K562 (cell line): Measurements from ENCODE around the gene RBMS3.

Experiments
- CBX3 ChIP-seq, 2 experiments: IDR thresholded peaks; 1 replicate in 1 of 2; 2 replicates in 1 of 2; pipeline ENCODE4 v1.6.1; 2012; ENCODE audit warnings: inconsistent platforms in 2 of 2, low read length in 2 of 2, borderline replicate concordance in 1 of 2, control low read depth in 1 of 2
- LARP7 ChIP-seq: fragments of 450-650 bp; IDR thresholded peaks from 2 replicates; pipeline ENCODE4 v1.6.1; 2016
- MAFK ChIP-seq: IDR thresholded peaks from 2 replicates; pipeline ENCODE4 v1.6.1; 2011; ENCODE audit warnings: low read length, improper control_type of control experiment
- NR2C2 ChIP-seq, 2 experiments: fragments of 200-800 bp in 1 of 2; sonication (Bioruptor generic) in 1 of 2; sonication (generic) in 1 of 2; formaldehyde crosslinking in 1 of 2; IDR thresholded peaks; 2 replicates each; pipeline versions ENCODE4 v1.6.1 to v1.8.0; 2016 to 2022; ENCODE audit warnings: mild to moderate bottlenecking in 1 of 2, missing compliant biosample characterization in 1 of 2, missing genetic modification characterization in 1 of 2, missing genetic modification reagents in 1 of 2
- TF ChIP-seq, protein P1 (sequence below), 3 experiments: IDR thresholded peaks in 2 of 3; conservative IDR thresholded peaks in 1 of 3; 2 replicates each; pipeline ENCODE4 v1.5.1; 2011 to 2012; ENCODE audit warnings: low read length in 3 of 3, mild to moderate bottlenecking in 3 of 3, control low read depth in 2 of 3, improper control_type of control experiment in 1 of 3, inconsistent platforms in 1 of 3, low read depth in 1 of 3, mixed read lengths in 1 of 3, moderate library complexity in 1 of 3; ENCODE audit not compliant: insufficient read depth in 2 of 3
- TF ChIP-seq, protein P2 (sequence below): sonication (generic); formaldehyde crosslinking; IDR thresholded peaks from 2 replicates; pipeline ENCODE4 v1.8.0; 2022; ENCODE audit warnings: mild to moderate bottlenecking, missing genetic modification reagents

- TF ChIP-seq, protein P1, sequence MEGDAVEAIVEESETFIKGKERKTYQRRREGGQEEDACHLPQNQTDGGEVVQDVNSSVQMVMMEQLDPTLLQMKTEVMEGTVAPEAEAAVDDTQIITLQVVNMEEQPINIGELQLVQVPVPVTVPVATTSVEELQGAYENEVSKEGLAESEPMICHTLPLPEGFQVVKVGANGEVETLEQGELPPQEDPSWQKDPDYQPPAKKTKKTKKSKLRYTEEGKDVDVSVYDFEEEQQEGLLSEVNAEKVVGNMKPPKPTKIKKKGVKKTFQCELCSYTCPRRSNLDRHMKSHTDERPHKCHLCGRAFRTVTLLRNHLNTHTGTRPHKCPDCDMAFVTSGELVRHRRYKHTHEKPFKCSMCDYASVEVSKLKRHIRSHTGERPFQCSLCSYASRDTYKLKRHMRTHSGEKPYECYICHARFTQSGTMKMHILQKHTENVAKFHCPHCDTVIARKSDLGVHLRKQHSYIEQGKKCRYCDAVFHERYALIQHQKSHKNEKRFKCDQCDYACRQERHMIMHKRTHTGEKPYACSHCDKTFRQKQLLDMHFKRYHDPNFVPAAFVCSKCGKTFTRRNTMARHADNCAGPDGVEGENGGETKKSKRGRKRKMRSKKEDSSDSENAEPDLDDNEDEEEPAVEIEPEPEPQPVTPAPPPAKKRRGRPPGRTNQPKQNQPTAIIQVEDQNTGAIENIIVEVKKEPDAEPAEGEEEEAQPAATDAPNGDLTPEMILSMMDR (IDR thresholded peaks at IDR 0.05 in 2 of 3, conservative IDR thresholded peaks at IDR 0.05 in 1 of 3; ENCODE audit: insufficient read depth in 2 of 3, low read depth in 1 of 3, low read length in 3 of 3): no peak
- TF ChIP-seq CBX3 (IDR thresholded peaks at IDR 0.05; ENCODE audit: borderline replicate concordance in 1 of 2, low read length in 2 of 2) (no peak), LARP7 (no peak), MAFK (no peak), NR2C2 (CRISPR knock-in tag; IDR thresholded peaks at IDR 0.05) (no peak), NR2C2 (tag; IDR thresholded peaks at IDR 0.05) (no peak)
- TF ChIP-seq, protein P2, sequence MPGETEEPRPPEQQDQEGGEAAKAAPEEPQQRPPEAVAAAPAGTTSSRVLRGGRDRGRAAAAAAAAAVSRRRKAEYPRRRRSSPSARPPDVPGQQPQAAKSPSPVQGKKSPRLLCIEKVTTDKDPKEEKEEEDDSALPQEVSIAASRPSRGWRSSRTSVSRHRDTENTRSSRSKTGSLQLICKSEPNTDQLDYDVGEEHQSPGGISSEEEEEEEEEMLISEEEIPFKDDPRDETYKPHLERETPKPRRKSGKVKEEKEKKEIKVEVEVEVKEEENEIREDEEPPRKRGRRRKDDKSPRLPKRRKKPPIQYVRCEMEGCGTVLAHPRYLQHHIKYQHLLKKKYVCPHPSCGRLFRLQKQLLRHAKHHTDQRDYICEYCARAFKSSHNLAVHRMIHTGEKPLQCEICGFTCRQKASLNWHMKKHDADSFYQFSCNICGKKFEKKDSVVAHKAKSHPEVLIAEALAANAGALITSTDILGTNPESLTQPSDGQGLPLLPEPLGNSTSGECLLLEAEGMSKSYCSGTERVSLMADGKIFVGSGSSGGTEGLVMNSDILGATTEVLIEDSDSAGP (CRISPR knock-in tag): no peak
Observed at GRCh38 chr3:29614954-29615353, 334.1 kb downstream of the RBMS3 start.
